ENCODE results near the gene USH2A.

The USH2A gene

GRCh38 chr1:216095400-216095799, 327.8 kb downstream of the USH2A start:
- ChIA-PET CTCF (no interaction called here), POLR2A (no interaction called here)
- Histone ChIP-seq H3K4me3 (ENCODE audit: low read depth, low read length) (no peak overlapping the region), H3K4me1 (ENCODE audit: control insufficient read depth, insufficient read depth, low read length) (no peaks in the 10 kb centered on the region), H3K27ac (ENCODE audit: extremely low read depth, low read depth, low read length) (no peak overlapping the region), H3K9me3 (ENCODE audit: control insufficient read depth, insufficient read depth, low read depth, low read length) (no peaks in the 10 kb centered on the region), H3K36me3 (ENCODE audit: control insufficient read depth in 2 of 2, insufficient read depth in 1 of 2, low read length in 2 of 2) (no peaks in the 10 kb centered on the region)
- TF ChIP-seq ZNF423 (tag by site-specific recombination; IDR thresholded peaks at IDR 0.05) = no peak
- TF ChIP-seq TRIM28 (IDR thresholded peaks at IDR 0.05; ENCODE audit: borderline replicate concordance, low read length) = no peak
- no peak for TF ChIP-seq ZNF585B (tag by site-specific recombination; IDR thresholded peaks at IDR 0.05)
- TF ChIP-seq ZNF335 (tag by site-specific recombination; conservative IDR thresholded peaks at IDR 0.05) = no peak
- no peak for TF ChIP-seq YY2 (tag by site-specific recombination; IDR thresholded peaks at IDR 0.05)
- TF ChIP-seq, protein P1, sequence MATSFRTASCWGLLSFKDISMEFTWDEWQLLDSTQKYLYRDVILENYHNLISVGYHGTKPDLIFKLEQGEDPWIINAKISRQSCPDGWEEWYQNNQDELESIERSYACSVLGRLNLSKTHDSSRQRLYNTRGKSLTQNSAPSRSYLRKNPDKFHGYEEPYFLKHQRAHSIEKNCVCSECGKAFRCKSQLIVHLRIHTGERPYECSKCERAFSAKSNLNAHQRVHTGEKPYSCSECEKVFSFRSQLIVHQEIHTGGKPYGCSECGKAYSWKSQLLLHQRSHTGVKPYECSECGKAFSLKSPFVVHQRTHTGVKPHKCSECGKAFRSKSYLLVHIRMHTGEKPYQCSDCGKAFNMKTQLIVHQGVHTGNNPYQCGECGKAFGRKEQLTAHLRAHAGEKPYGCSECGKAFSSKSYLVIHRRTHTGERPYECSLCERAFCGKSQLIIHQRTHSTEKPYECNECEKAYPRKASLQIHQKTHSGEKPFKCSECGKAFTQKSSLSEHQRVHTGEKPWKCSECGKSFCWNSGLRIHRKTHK (tag by site-specific recombination; IDR thresholded peaks at IDR 0.05) = no peak
- no peak for TF ChIP-seq ZNF561 (tag by site-specific recombination; IDR thresholded peaks at IDR 0.05; ENCODE audit: borderline replicate concordance)
- no peak for TF ChIP-seq ZNF48 (tag by site-specific recombination; IDR thresholded peaks at IDR 0.05)
- TF ChIP-seq ZNF621 (tag by site-specific recombination; IDR thresholded peaks at IDR 0.05) = no peak
- TF ChIP-seq ZNF449 (tag by site-specific recombination; IDR thresholded peaks at IDR 0.05) = no peak
- no peak for TF ChIP-seq ZNF223 (tag by site-specific recombination; IDR thresholded peaks at IDR 0.05)
- TF ChIP-seq ZNF600 (tag by site-specific recombination; IDR thresholded peaks at IDR 0.05) = no peak
- TF ChIP-seq ZNF837 (tag by site-specific recombination; IDR thresholded peaks at IDR 0.05) = no peak
- TF ChIP-seq BCL11B (tag by site-specific recombination; IDR thresholded peaks at IDR 0.05; ENCODE audit: low read depth) = no peak
- TF ChIP-seq MYNN (tag by site-specific recombination; IDR thresholded peaks at IDR 0.05; ENCODE audit: borderline replicate concordance) = no peak
- no peak for TF ChIP-seq ZFP37 (tag by site-specific recombination; IDR thresholded peaks at IDR 0.05)
- TF ChIP-seq TCF7L2 (IDR thresholded peaks at IDR 0.05; ENCODE audit: borderline replicate concordance, low read depth, low read length) = no peak
- TF ChIP-seq KLF10 (tag by site-specific recombination; IDR thresholded peaks at IDR 0.05) = no peak

DNA sequence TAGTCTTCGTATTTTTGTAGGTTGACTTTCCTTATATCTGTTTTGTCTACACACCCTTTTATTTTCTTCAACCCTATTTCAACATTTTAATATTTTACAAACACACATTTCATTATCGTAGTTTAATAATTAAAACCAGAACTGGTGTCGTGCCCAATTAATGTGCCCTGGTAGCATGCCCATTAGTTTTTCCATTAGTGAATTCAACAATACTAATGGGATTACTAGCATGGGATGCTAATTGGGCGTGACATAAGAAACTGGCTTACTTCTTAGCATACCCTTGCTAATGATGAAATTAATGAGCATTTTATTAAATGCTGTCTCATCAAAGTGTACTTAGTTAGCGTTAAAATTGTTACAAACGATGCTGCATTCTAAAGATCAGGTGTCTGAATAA, 332.7 kb downstream of the USH2A start:
- no peaks in the 10 kb centered on the region for H3K4me1 ChIP-seq (ENCODE audit: control insufficient read depth, insufficient read depth, low read length)
- H3K36me3 ChIP-seq (ENCODE audit: control insufficient read depth in 2 of 2, insufficient read depth in 1 of 2, low read length in 2 of 2) = no peaks in the 10 kb centered on the region
- ChIA-PET POLR2A (no interaction called here), CTCF (interaction anchor here (0.6 kb wide), 1 partner anchor 94 kb away, joined by 3 read pairs; no protein-coding TSS in a partner anchor)
- H3K9me3 ChIP-seq (ENCODE audit: control insufficient read depth, insufficient read depth, low read depth, low read length) = no peaks in the 10 kb centered on the region
- no peak overlapping the region for H3K27ac ChIP-seq (ENCODE audit: extremely low read depth, low read depth, low read length)
- TF ChIP-seq, protein P2, sequence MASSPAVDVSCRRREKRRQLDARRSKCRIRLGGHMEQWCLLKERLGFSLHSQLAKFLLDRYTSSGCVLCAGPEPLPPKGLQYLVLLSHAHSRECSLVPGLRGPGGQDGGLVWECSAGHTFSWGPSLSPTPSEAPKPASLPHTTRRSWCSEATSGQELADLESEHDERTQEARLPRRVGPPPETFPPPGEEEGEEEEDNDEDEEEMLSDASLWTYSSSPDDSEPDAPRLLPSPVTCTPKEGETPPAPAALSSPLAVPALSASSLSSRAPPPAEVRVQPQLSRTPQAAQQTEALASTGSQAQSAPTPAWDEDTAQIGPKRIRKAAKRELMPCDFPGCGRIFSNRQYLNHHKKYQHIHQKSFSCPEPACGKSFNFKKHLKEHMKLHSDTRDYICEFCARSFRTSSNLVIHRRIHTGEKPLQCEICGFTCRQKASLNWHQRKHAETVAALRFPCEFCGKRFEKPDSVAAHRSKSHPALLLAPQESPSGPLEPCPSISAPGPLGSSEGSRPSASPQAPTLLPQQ (tag by site-specific recombination; IDR thresholded peaks at IDR 0.05) = no peak
- H3K4me3 ChIP-seq (ENCODE audit: low read depth, low read length) = no peak overlapping the region

DNA sequence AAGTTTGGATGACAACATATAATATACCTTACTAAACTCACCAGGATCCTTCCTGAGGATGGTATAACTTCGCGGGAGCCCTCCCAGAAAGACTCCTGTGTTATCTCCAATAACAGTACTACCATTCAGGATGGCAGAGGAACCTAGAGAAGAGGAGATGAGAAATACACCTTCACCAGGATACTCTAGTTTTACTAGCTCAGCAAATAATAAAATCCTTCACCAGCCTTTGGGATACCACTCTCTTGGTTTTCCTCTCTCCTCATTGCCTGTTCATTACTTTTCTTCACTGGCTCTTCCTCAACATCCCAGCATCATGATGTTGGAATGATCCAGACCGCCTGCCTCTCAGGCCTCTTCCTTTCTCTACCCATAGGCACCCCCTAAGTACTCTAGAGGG, 336.6 kb downstream of the USH2A start:
- Histone ChIP-seq H3K27ac (ENCODE audit: extremely low read depth, low read depth, low read length) (no peak overlapping the region), H3K4me3 (ENCODE audit: low read depth, low read length) (no peak overlapping the region), H3K36me3 (ENCODE audit: control insufficient read depth in 2 of 2, insufficient read depth in 1 of 2, low read length in 2 of 2) (no peaks in the 10 kb centered on the region), H3K9me3 (ENCODE audit: control insufficient read depth, insufficient read depth, low read depth, low read length) (no peaks in the 10 kb centered on the region), H3K4me1 (ENCODE audit: control insufficient read depth, insufficient read depth, low read length) (no peaks in the 10 kb centered on the region)
- ChIA-PET POLR2A (no interaction called here), CTCF (no interaction called here)
- TF ChIP-seq ZNF610 (tag by site-specific recombination; IDR thresholded peaks at IDR 0.05; ENCODE audit: borderline replicate concordance) (no peak), ZNF585B (tag by site-specific recombination; IDR thresholded peaks at IDR 0.05) (no peak), EGR2 (tag by site-specific recombination; IDR thresholded peaks at IDR 0.05; ENCODE audit: low read depth) (no peak)
- TF ChIP-seq, protein P3, sequence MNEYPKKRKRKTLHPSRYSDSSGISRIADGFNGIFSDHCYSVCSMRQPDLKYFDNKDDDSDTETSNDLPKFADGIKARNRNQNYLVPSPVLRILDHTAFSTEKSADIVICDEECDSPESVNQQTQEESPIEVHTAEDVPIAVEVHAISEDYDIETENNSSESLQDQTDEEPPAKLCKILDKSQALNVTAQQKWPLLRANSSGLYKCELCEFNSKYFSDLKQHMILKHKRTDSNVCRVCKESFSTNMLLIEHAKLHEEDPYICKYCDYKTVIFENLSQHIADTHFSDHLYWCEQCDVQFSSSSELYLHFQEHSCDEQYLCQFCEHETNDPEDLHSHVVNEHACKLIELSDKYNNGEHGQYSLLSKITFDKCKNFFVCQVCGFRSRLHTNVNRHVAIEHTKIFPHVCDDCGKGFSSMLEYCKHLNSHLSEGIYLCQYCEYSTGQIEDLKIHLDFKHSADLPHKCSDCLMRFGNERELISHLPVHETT (tag by site-specific recombination; IDR thresholded peaks at IDR 0.05) = no peak

Data from HEK293 (cell line).